Measurements from ENCODE around the gene PVALB.
A peak's percentile ranks its signal among the peaks of the same experiment; 100 is the strongest.

The PVALB gene

GRCh38 chr22:36858966-36859365, 42.1 kb upstream of the PVALB start:
- Histone ChIP-seq H3K36me3 (ENCODE audit: control insufficient read depth, low read length) (peaks cover 11% of the 10 kb centered on the region), H3K4me3 (ENCODE audit: low read length) (peak overlapping the region; percentile 73), H3K9me2 (replicated peaks; ENCODE audit: control insufficient read depth, low read length) (no peaks in the 10 kb centered on the region), H3K4me2 (ENCODE audit: low read length) (peak overlapping the region; percentile 89), H3K9me3 (ENCODE audit: control insufficient read depth, insufficient read depth, low read length) (no peaks in the 10 kb centered on the region), H3K4me1 (ENCODE audit: control insufficient read depth, low read length) (peaks cover 80% of the 10 kb centered on the region), H4K20me1 (ENCODE audit: control insufficient read depth, insufficient read depth, low read depth, low read length) (no peaks in the 10 kb centered on the region), H3K79me2 (ENCODE audit: control insufficient read depth, low read length) (peaks cover 17% of the 10 kb centered on the region), H3K27me3 (ENCODE audit: control insufficient read depth, low read length) (no peaks in the 10 kb centered on the region), H3F3A (ENCODE audit: control insufficient read depth, insufficient read depth) (peaks cover 48% of the 10 kb centered on the region), H3K27ac (ENCODE audit: low read depth, low read length) (peak overlapping the region; percentile 93)
- no peak for TF ChIP-seq CTCF (IDR thresholded peaks at IDR 0.05; ENCODE audit: low read depth, low read length, poor library complexity, severe bottlenecking)
- no peak for TF ChIP-seq EZH2phosphoT487 (IDR thresholded peaks at IDR 0.05; ENCODE audit: borderline replicate concordance, low read length)

- peak overlapping the region; percentile 93 for H3K27ac ChIP-seq (ENCODE audit: low read depth, low read length)
- no peaks in the 10 kb centered on the region for H3K27me3 ChIP-seq (ENCODE audit: control insufficient read depth, low read length)
- no peak overlapping the region for H3K4me2 ChIP-seq (ENCODE audit: low read length)
- H3F3A ChIP-seq (ENCODE audit: control insufficient read depth, insufficient read depth): peaks cover 48% of the 10 kb centered on the region
- H3K9me2 ChIP-seq (replicated peaks; ENCODE audit: control insufficient read depth, low read length): no peaks in the 10 kb centered on the region
- H3K9me3 ChIP-seq (ENCODE audit: control insufficient read depth, insufficient read depth, low read length): peaks cover under 1% of the 10 kb centered on the region; the same call in 1 of the 2 replicates
- peaks cover 83% of the 10 kb centered on the region for H3K4me1 ChIP-seq (ENCODE audit: control insufficient read depth, low read length)
- H3K79me2 ChIP-seq (ENCODE audit: control insufficient read depth, low read length): peaks cover 13% of the 10 kb centered on the region
- H3K4me3 ChIP-seq (ENCODE audit: low read length): no peak overlapping the region
- peaks cover 6% of the 10 kb centered on the region; the same call in 1 of the 2 replicates for H3K36me3 ChIP-seq (ENCODE audit: control insufficient read depth, low read length)
- no peaks in the 10 kb centered on the region for H4K20me1 ChIP-seq (ENCODE audit: control insufficient read depth, insufficient read depth, low read depth, low read length)
- TF ChIP-seq CTCF (IDR thresholded peaks at IDR 0.05; ENCODE audit: low read depth, low read length, poor library complexity, severe bottlenecking): no peak
- no peak for TF ChIP-seq EZH2phosphoT487 (IDR thresholded peaks at IDR 0.05; ENCODE audit: borderline replicate concordance, low read length)
Measured at GRCh38 chr22:36858156-36858555, 41.3 kb upstream of the PVALB start.

- Histone ChIP-seq H3K79me2 (ENCODE audit: control insufficient read depth, low read length) (peaks cover under 1% of the 10 kb centered on the region; the same call in 1 of the 2 replicates), H3K27ac (ENCODE audit: low read depth, low read length) (no peak overlapping the region), H3K36me3 (ENCODE audit: control insufficient read depth, low read length) (no peaks in the 10 kb centered on the region), H4K20me1 (ENCODE audit: control insufficient read depth, insufficient read depth, low read depth, low read length) (no peaks in the 10 kb centered on the region), H3F3A (ENCODE audit: control insufficient read depth, insufficient read depth) (peaks cover 44% of the 10 kb centered on the region), H3K27me3 (ENCODE audit: control insufficient read depth, low read length) (no peaks in the 10 kb centered on the region), H3K9me3 (ENCODE audit: control insufficient read depth, insufficient read depth, low read length) (peaks cover 9% of the 10 kb centered on the region; the same call in 1 of the 2 replicates), H3K4me1 (ENCODE audit: control insufficient read depth, low read length) (peaks cover 71% of the 10 kb centered on the region), H3K9me2 (replicated peaks; ENCODE audit: control insufficient read depth, low read length) (no peaks in the 10 kb centered on the region), H3K4me3 (ENCODE audit: low read length) (peak overlapping the region; percentile 42), H3K4me2 (ENCODE audit: low read length) (peak overlapping the region; percentile 54)
- TF ChIP-seq EZH2phosphoT487 (IDR thresholded peaks at IDR 0.05; ENCODE audit: borderline replicate concordance, low read length) (no peak), CTCF (IDR thresholded peaks at IDR 0.05; ENCODE audit: low read depth, low read length, poor library complexity, severe bottlenecking) (no peak)
Measured at GRCh38 chr22:36856792-36857135, 39.9 kb upstream of the PVALB start.
